HepG2 (cell line): Measurements from ENCODE around the gene MVP. TPM values are rescaled to one million over a fixed set of nuclear protein-coding genes. Genes with fewer than 3 reads are reported as not detected.

Experiments
- ARNT2 ChIP-seq: sonication (generic); formaldehyde crosslinking; IDR thresholded peaks from 2 replicates; pipeline ENCODE4 v1.8.0; 2022; ENCODE audit warnings: mild to moderate bottlenecking, low read depth, missing genetic modification reagents, moderate library complexity
- ATF1 ChIP-seq: IDR thresholded peaks from 2 replicates; pipeline ENCODE4 v1.6.1; 2016; ENCODE audit warnings: mild to moderate bottlenecking, control low read depth
- CBX1 ChIP-seq: IDR thresholded peaks from one replicate; pipeline ENCODE4 v1.6.1; 2016; ENCODE audit warnings: antibody characterized with exemption, low read depth
- CHCHD3 ChIP-seq: sonication (generic); formaldehyde crosslinking; IDR thresholded peaks from 2 replicates; pipeline ENCODE4 v1.8.0; 2022; ENCODE audit warnings: mild to moderate bottlenecking, missing genetic modification reagents, moderate library complexity
- FLYWCH1 ChIP-seq: sonication (generic); formaldehyde crosslinking; IDR thresholded peaks from 2 replicates; pipeline ENCODE4 v1.8.1; 2023; ENCODE audit warnings: mild to moderate bottlenecking, missing genetic modification reagents
- HMG20B ChIP-seq: conservative IDR thresholded peaks from 2 replicates; pipeline ENCODE4 v1.6.1; 2016; ENCODE audit warnings: missing genetic modification reagents, missing compliant biosample characterization
- ISX ChIP-seq: sonication (generic); formaldehyde crosslinking; conservative IDR thresholded peaks from 2 replicates; pipeline ENCODE4 v1.5.0; 2020; ENCODE audit warnings: missing genetic modification reagents
- KLF16 ChIP-seq, 2 experiments: sonication (generic) in 1 of 2; formaldehyde crosslinking in 1 of 2; IDR thresholded peaks; 2 replicates each; pipeline versions ENCODE4 v1.6.1 to v1.8.0; 2016 to 2023; ENCODE audit warnings: missing genetic modification reagents in 2 of 2, missing compliant biosample characterization in 1 of 2
- MZF1 ChIP-seq: sonication (generic); formaldehyde crosslinking; IDR thresholded peaks from 2 replicates; pipeline ENCODE4 v1.8.1; 2023; ENCODE audit warnings: mild to moderate bottlenecking, missing genetic modification reagents, borderline replicate concordance
- SIN3A ChIP-seq: IDR thresholded peaks from 2 replicates; pipeline ENCODE4 v1.6.1; 2011; ENCODE audit warnings: low read depth, mild to moderate bottlenecking, control low read depth, low read length, borderline replicate concordance
- THAP9 ChIP-seq: sonication (generic); formaldehyde crosslinking; IDR thresholded peaks from 2 replicates; pipeline ENCODE4; 2020; ENCODE audit warnings: missing genetic modification reagents, mild to moderate bottlenecking, borderline replicate concordance
- WIZ ChIP-seq: sonication (generic); formaldehyde crosslinking; IDR thresholded peaks from 2 replicates; pipeline ENCODE4 v1.5.1; 2020; ENCODE audit warnings: mild to moderate bottlenecking, missing genetic modification reagents
- XBP1 ChIP-seq: sonication (generic); formaldehyde crosslinking; IDR thresholded peaks from 2 replicates; pipeline ENCODE4 v1.5.0; 2020; ENCODE audit warnings: missing genetic modification reagents
- ZNF136 ChIP-seq: sonication (generic); formaldehyde crosslinking; IDR thresholded peaks from 2 replicates; pipeline ENCODE4 v1.8.1; 2022; ENCODE audit warnings: low read depth, mild to moderate bottlenecking, moderate library complexity, missing genetic modification reagents
- ZNF24 ChIP-seq: fragments of 450-650 bp; IDR thresholded peaks from 2 replicates; pipeline ENCODE4 v1.6.1; 2017; ENCODE audit warnings: antibody characterized with exemption, mild to moderate bottlenecking
- ZNF253 ChIP-seq: sonication (generic); formaldehyde crosslinking; IDR thresholded peaks from 2 replicates; pipeline ENCODE4 v1.8.0; 2022; ENCODE audit warnings: mild to moderate bottlenecking, missing genetic modification reagents, borderline replicate concordance
- ZNF549 ChIP-seq: sonication (generic); formaldehyde crosslinking; IDR thresholded peaks from 2 replicates; pipeline ENCODE4 v1.5.0; 2020; ENCODE audit warnings: missing genetic modification reagents
- ZNF740 ChIP-seq: sonication (generic); formaldehyde crosslinking; IDR thresholded peaks from 2 replicates; pipeline ENCODE4 v1.4.0; 2020; ENCODE audit warnings: missing genetic modification reagents
- polyA plus RNA-seq, 8 experiments: library from polyadenylated mRNA; depleted of rRNA in 3 of 8; stranded (reverse) in 7 of 8; unstranded in 1 of 8; fragments of >200 nt; fragmentation: Illumina TruSeq in 4 of 8; extraction: Trizol in 4 of 8; gene quantifications; 2 replicates each; pipeline versions ENCODE4 v1.2.1 to v1.2.3, GENCODE V29; 2011 to 2016; ENCODE audit warnings: low read depth in 4 of 8, missing spikeins in 1 of 8, mixed read lengths in 1 of 8; ENCODE audit not compliant: insufficient read depth in 1 of 8
- total RNA-seq, 5 experiments: library from RNA; depleted of rRNA; stranded (reverse); fragments of >200 nt; fragmentation: Illumina TruSeq; extraction: Trizol; gene quantifications; 2 replicates each; pipeline ENCODE4 v1.2.3, GENCODE V29; 2016; ENCODE audit warnings: low read depth in 1 of 5
- TF ChIP-seq, protein P1 (sequence below): sonication (generic); formaldehyde crosslinking; IDR thresholded peaks from 2 replicates; pipeline ENCODE4 v1.5.1; 2020; ENCODE audit warnings: mild to moderate bottlenecking, moderate library complexity, missing genetic modification reagents
- TF ChIP-seq, protein P2 (sequence below): sonication (generic); formaldehyde crosslinking; IDR thresholded peaks from 2 replicates; pipeline ENCODE4 v1.5.1; 2020; ENCODE audit warnings: missing genetic modification reagents, mild to moderate bottlenecking, borderline replicate concordance

The MVP gene
- total and polyA plus RNA-seq, 2 of the 13 experiments (the other 11 are each of a cell fraction or from before 2014, with no cell fraction given), result 22.9 to 43.5 TPM

DNA sequence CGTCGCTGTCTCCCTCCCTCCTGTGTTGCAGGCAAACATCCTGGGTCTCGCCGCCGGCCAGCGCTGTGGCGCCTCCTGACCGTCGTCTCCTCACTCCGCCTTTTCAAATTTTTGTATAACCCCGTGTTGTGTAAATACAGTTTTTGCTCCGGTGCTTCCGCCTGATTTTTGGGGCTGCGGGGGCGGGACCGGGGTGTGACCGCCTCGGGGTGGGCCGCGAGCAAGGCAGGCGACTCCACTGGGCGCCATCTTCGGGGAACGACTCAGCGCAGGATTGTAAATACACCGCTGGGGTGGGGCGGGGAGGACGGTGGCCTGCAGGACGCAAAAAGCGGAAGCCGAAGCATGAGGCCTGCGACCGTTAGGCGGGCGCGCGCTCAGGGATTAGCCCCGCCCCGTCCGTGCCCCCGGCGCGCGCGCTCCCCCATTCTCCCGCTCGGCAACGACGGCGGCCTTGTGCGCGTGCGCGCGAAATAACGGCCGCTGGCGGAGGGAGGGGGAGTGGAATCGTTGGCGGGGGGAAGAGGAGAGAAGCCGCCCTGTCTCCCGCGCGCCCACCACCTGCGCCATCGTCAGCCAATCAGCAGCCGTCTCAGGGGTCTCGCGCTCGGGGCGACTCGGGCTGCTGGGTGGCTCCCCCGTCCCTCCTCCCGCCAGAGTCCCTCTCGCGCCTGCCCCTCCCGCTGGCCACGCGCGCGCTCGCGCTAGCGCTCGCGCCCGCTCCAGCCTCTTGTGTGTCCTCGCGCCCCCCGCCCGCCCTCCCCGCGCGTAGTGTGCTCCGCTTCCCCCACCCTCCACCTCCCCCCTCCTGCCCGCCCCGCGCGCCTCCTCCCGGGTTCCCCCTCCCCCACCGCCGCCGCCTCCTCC lies 14.8 kb upstream of the MVP start (continued):
- TF ChIP-seq, protein P1, sequence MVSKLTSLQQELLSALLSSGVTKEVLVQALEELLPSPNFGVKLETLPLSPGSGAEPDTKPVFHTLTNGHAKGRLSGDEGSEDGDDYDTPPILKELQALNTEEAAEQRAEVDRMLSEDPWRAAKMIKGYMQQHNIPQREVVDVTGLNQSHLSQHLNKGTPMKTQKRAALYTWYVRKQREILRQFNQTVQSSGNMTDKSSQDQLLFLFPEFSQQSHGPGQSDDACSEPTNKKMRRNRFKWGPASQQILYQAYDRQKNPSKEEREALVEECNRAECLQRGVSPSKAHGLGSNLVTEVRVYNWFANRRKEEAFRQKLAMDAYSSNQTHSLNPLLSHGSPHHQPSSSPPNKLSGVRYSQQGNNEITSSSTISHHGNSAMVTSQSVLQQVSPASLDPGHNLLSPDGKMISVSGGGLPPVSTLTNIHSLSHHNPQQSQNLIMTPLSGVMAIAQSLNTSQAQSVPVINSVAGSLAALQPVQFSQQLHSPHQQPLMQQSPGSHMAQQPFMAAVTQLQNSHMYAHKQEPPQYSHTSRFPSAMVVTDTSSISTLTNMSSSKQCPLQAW (CRISPR knock-in tag), result peak; percentile 86
- TF ChIP-seq THAP9 (CRISPR knock-in tag), result peak; percentile 99
- no peak for TF ChIP-seq FLYWCH1 (CRISPR knock-in tag)
- TF ChIP-seq ZNF740, result peak; percentile 98
- peak; percentile 88 for TF ChIP-seq ZNF136 (CRISPR knock-in tag)
- TF ChIP-seq ZNF253, result no peak
- TF ChIP-seq MZF1 (CRISPR knock-in tag), result no peak
- no peak for TF ChIP-seq ATF1
- TF ChIP-seq ARNT2, result peak; percentile 96
- TF ChIP-seq SIN3A, result peak; percentile 86
- TF ChIP-seq ZNF549 (CRISPR knock-in tag), result no peak
- TF ChIP-seq HMG20B (CRISPR knock-in tag), result peak; percentile 84; the same call in 1 of the 2 replicates
- TF ChIP-seq KLF16 (CRISPR knock-in tag; IDR thresholded peaks at IDR 0.05), result peak in 1 of 2 experiments; percentile 100; a peak in 3 of 4 replicates
- TF ChIP-seq WIZ, result peak; percentile 77; the same call in 1 of the 2 replicates
- TF ChIP-seq CHCHD3, result 0 out of 2 replicates have a peak, but pooled peaks have one; percentile 55
- TF ChIP-seq XBP1 (CRISPR knock-in tag), result no peak
- no peak; the same call in 1 of the 2 replicates for TF ChIP-seq ISX (CRISPR knock-in tag)
- peak; percentile 91 for TF ChIP-seq CBX1
- TF ChIP-seq, protein P2, sequence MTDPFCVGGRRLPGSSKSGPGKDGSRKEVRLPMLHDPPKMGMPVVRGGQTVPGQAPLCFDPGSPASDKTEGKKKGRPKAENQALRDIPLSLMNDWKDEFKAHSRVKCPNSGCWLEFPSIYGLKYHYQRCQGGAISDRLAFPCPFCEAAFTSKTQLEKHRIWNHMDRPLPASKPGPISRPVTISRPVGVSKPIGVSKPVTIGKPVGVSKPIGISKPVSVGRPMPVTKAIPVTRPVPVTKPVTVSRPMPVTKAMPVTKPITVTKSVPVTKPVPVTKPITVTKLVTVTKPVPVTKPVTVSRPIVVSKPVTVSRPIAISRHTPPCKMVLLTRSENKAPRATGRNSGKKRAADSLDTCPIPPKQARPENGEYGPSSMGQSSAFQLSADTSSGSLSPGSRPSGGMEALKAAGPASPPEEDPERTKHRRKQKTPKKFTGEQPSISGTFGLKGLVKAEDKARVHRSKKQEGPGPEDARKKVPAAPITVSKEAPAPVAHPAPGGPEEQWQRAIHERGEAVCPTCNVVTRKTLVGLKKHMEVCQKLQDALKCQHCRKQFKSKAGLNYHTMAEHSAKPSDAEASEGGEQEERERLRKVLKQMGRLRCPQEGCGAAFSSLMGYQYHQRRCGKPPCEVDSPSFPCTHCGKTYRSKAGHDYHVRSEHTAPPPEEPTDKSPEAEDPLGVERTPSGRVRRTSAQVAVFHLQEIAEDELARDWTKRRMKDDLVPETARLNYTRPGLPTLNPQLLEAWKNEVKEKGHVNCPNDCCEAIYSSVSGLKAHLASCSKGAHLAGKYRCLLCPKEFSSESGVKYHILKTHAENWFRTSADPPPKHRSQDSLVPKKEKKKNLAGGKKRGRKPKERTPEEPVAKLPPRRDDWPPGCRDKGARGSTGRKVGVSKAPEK (CRISPR knock-in tag), result no peak
- TF ChIP-seq ZNF24, result peak; percentile 64
